GM12872 (cell line): Measurements from ENCODE around the gene CD28.

Experiments used
- TF ChIP-seq, protein P1 (sequence below): IDR thresholded peaks from 3 replicates; pipeline ENCODE4 v1.5.1; 2011; ENCODE audit warnings: low read depth, mild to moderate bottlenecking, low read length, moderate library complexity; ENCODE audit not compliant: insufficient read depth

Gene CD28

DNA sequence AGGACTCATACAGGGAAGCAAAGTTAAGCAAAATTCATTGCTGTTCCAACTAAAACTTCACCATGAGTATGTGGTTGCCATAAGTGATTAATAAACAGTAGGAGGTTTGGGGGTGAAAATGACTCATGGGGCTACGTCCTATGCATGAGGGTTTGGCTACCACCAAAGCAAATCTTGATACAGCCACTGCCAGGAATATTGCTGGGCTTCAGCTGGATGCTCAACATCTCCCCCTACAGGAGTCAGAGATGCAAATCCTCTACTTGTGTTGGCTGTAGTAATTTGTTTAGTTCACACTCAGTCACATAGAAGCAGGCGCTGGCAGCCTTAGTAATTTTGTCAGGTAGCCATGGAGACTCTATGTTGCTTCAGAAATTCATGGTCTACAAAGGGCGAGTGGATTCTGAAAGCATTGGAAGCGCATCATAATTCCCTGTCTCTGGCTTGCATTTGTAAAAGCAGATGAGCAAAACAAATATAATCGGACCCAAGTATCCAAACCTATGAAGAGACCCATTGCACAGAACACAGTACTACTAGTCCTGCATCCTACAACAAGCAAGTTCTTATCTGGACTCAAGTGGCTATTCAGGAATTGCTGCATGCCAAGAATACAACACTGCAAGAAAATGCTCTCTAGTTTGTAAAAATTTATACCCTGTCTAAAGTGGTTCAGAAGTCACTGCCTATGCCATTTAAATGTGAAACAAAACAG, 76.0 kb downstream of the CD28 start:
- TF ChIP-seq, protein P1, sequence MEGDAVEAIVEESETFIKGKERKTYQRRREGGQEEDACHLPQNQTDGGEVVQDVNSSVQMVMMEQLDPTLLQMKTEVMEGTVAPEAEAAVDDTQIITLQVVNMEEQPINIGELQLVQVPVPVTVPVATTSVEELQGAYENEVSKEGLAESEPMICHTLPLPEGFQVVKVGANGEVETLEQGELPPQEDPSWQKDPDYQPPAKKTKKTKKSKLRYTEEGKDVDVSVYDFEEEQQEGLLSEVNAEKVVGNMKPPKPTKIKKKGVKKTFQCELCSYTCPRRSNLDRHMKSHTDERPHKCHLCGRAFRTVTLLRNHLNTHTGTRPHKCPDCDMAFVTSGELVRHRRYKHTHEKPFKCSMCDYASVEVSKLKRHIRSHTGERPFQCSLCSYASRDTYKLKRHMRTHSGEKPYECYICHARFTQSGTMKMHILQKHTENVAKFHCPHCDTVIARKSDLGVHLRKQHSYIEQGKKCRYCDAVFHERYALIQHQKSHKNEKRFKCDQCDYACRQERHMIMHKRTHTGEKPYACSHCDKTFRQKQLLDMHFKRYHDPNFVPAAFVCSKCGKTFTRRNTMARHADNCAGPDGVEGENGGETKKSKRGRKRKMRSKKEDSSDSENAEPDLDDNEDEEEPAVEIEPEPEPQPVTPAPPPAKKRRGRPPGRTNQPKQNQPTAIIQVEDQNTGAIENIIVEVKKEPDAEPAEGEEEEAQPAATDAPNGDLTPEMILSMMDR: peak; percentile 88

DNA sequence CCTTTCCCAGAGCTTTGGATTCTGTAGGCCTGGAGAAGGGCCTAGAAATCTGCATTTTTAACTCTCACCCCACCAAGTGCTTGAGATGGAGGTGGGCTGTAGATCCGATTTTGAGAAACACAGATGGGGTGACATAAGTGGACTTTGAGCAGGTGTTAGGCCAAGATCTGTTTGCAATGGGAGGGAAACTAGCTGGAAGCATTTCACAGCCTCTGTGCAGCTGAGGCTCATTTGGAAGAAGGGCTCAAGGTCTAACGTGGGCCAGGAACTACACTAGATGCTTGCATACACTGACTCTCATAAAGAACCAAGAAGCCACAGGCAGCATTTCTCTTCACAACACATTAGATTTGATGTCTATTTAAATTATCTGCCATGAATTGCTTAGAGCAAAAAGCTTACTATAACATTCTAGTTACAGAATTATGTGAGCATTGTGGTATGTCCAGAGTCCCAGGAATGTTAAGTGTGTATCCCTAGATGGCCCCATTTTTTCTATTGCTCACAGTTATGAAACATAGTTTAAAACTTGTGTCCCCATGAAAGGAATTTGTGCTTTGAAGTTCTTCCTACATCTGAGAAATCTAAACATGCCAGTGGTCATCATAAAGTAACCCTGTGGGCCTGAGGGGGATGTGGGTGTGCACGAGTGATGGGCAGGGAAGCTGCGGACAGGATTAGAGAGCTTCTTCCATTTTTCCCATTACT, 77.2 kb downstream of the CD28 start:
- TF ChIP-seq, protein P1: no peak

DNA sequence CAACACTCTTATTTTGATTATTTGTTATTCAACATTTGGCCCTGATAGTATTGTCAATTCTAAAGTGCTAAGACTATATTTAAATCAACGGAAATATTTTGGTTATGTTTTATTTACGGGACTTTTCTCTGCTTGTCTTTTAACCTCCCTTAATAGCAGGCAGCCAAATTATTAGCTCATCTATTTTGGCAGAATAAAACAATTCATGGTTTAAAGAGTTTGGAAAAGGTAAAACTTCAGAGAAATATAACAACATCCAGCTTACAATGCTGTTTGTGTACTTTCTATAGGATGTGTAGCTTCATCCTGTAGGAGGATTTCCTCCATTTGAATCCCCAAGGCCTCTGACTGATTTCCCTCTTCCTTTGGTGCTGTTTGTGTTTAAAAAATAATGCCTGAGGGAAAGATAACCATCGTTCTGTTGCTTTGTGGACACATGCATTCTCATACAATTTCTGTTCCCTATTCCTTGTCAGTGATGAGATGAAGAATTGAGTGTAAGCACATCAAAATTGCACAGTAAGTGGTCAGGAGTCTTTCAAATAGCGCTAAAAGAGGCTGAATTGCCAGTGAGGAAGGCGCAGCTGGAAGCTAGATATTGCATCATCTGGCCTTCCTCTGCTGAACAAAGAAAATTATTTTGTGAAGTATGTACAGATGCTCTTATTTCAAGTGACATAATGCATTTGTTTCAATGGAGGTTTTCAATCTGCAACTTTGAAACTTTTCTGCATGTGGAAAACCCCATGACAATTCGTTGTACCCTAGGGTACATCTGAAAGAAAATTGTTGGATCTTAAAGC, 80.3 kb downstream of the CD28 start:
- TF ChIP-seq, protein P1: no peak

- TF ChIP-seq, protein P1: no peak
Observed at GRCh38 chr2:203787979-203788378, 81.5 kb downstream of the CD28 start.
